Peyer's patch (tissue), 4 donors: Measurements from ENCODE around the gene NAA25. TPM values are rescaled to one million over a fixed set of nuclear protein-coding genes. Genes with fewer than 3 reads are reported as not detected.
"Not testable (repeated sequence)": the region's sequence is repeated elsewhere in the genome, so short reads cannot be mapped to it uniquely, and the experiment has no call there.

ENCODE experiments used
- DNase-seq, 3 donors: peaks; one replicate each; pipeline ENCODE4 v3.0.0-alpha.2; 2017 to 2019
- H3K27ac ChIP-seq, 4 donors: fragments of 200-600 bp; sonication (generic); one replicate each; pipeline ENCODE4 v1.5.1; 2016 to 2019
- H3K27me3 ChIP-seq, 2 donors: fragments of 200-600 bp; sonication (generic); one replicate each; pipeline ENCODE4 v1.5.1; 2019
- H3K36me3 ChIP-seq, 3 donors: fragments of 200-600 bp; sonication (generic); one replicate each; pipeline ENCODE4 v1.5.1; 2016 to 2019
- H3K4me1 ChIP-seq, 4 donors: fragments of 200-600 bp; sonication (generic); one replicate each; pipeline ENCODE4 v1.5.1; 2016 to 2019
- H3K4me3 ChIP-seq, 4 donors: fragments of 200-600 bp; sonication (generic); 1 replicate in 3 of 4; 2 replicates in 1 of 4; pipeline ENCODE4 v1.5.1; 2016 to 2019; ENCODE audit warnings: mild to moderate bottlenecking in 1 of 4
- H3K9me3 ChIP-seq, 4 donors: fragments of 200-600 bp; sonication (generic); one replicate each; pipeline ENCODE4 v1.5.1; 2016 to 2019; ENCODE audit warnings: mild to moderate bottlenecking in 1 of 4
- POLR2A ChIP-seq, 2 donors: fragments of 450-650 bp; IDR thresholded peaks; one replicate each; pipeline ENCODE4 v1.5.1; 2017; ENCODE audit warnings: antibody characterized with exemption in 2 of 2, mild to moderate bottlenecking in 2 of 2, moderate library complexity in 2 of 2
- total RNA-seq, 4 donors: library from RNA; depleted of rRNA; stranded (reverse); fragments of >200 nt; gene quantifications; one replicate each; pipeline ENCODE4 v1.1.0, GENCODE V29; 2016
- TF ChIP-seq, protein P1 (sequence below), 6 experiments: fragments of 450-650 bp in 4 of 6; fragments of 200-600 bp in 2 of 6; sonication (generic) in 1 of 6; IDR thresholded peaks; one replicate each; pipeline ENCODE4 v1.5.1; 2017 to 2019; ENCODE audit warnings: antibody characterized with exemption in 6 of 6, mild to moderate bottlenecking in 3 of 6, moderate library complexity in 1 of 6

NAA25 gene
- total RNA-seq, 4 donors from 2014 or later: 18.9 to 25.6 (median 22.2) TPM

DNA sequence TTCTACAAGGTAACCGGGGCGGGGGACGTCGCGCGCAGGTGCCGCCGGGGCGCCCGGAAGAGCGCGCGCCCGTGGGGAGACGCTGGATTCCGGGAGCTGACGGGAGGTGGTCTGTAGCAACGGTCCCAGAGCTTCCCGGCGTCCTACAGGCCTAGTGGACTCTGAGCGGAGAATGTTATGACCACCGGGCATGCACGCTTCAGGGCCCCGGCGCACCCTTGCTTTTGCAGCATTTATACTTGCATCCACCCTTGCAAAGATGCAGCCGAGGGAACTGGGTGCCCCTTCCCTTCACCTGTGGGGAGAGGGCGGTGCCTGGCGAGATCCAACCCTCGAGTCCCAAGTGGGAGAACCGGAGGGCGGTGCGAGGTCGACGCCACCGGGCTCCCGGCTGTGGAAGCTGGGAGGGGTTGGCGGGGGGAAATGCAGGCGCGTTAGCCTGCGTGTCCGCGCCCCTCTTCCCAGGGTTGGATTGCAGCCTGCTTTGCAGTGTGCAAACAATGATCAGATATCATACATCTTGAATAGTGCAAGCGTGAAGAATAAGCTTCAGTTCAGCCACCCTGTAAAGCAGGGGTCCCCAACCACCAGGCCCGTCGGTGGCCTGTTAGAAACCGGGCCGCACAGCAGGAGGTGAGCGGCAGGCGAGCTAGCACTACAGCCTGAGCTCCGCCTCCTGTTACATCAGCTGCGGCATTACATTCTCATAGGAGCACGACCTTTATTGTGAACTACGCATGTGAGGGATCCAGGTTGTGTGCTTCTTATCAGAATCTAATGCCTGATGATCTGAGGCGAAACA, 94.8 kb downstream of the NAA25 start:
- Histone ChIP-seq H3K36me3 (peaks cover 0 to 16% (median 0%) of the 10 kb centered on the region in 3 donors), H3K4me3 (peak overlapping the region; percentile 80 to 96 (median 87)), H3K27me3 (no peaks in the 10 kb centered on the region), H3K9me3 (no peaks in the 10 kb centered on the region), H3K4me1 (peaks cover 3 to 26% (median 7%) of the 10 kb centered on the region in 4 donors), H3K27ac (peak overlapping the region; percentile 92 to 96 (median 95))
- TF ChIP-seq, protein P1, sequence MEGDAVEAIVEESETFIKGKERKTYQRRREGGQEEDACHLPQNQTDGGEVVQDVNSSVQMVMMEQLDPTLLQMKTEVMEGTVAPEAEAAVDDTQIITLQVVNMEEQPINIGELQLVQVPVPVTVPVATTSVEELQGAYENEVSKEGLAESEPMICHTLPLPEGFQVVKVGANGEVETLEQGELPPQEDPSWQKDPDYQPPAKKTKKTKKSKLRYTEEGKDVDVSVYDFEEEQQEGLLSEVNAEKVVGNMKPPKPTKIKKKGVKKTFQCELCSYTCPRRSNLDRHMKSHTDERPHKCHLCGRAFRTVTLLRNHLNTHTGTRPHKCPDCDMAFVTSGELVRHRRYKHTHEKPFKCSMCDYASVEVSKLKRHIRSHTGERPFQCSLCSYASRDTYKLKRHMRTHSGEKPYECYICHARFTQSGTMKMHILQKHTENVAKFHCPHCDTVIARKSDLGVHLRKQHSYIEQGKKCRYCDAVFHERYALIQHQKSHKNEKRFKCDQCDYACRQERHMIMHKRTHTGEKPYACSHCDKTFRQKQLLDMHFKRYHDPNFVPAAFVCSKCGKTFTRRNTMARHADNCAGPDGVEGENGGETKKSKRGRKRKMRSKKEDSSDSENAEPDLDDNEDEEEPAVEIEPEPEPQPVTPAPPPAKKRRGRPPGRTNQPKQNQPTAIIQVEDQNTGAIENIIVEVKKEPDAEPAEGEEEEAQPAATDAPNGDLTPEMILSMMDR (IDR thresholded peaks at IDR 0.05): no peak
- TF ChIP-seq POLR2A (IDR thresholded peaks at IDR 0.05): peak in 1 of 2 donors; percentile 55
- DNase-seq: peak; percentile 75 to 87 (median 79)

DNA sequence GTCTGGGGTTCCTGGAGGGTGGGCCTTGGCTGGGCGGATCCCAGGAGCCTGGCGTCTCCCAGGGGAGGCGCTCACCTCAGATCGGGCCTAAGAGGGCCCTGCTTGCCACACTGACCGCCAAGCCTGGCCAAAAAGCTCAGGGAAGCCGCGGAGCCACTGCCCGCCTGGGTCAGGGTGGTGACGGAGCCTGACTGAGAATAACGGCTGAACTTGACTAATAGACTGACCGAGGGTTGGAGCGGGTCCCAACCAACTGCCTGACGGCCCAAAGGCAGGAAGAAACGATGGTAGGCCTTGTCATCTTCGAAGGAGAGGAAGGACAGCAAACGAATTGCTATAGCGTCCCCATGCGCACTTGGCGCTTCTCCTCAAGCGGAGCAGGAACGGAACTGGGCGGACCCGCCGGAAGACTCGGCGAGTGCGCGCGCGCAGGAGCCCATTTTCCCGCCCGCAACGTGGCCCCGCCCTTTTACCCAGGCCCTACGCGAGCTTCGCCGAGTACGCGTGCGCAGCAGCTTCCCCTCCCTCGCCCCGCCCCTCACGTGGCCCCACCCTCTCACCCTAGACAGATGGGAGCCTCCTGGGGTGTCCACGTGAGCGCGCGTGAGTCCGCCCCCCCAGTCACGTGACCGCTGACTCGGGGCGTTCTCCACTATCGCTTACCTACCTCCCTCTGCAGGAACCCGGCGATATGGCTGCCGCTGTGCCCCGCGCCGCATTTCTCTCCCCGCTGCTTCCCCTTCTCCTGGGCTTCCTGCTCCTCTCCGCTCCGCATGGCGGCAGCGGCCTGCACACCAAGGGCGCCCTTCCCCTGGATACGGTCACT, 95.6 kb downstream of the NAA25 start, which contains the start of the genes ERP29 and TMEM116:
Gene ERP29, plus strand, starts transcription at position 652 of the 826 bp plus-strand sequence. Its CDS starts 40 bp downstream, at position 692.
Gene TMEM116, minus strand, starts transcription at position 391 of the 826 bp plus-strand sequence. CDS start 7,895 bp downstream, outside the sequence.
- Histone ChIP-seq H3K27ac (peak within 1 kb of the TSS; percentile 92 to 96 (median 95)), H3K9me3 (no peaks in the 10 kb centered on the region), H3K4me3 (peak within 1 kb of the TSS; percentile 80 to 96 (median 87)), H3K27me3 (no peaks in the 10 kb centered on the region), H3K4me1 (peaks cover 3 to 26% (median 7%) of the 10 kb centered on the region in 4 donors), H3K36me3 (peaks cover 0 to 9% (median 0%) of the 10 kb centered on the region in 3 donors)
- TF ChIP-seq, protein P1 (IDR thresholded peaks at IDR 0.05): peak; percentile 53 to 83 (median 72)
- TF ChIP-seq POLR2A (IDR thresholded peaks at IDR 0.05): peak; percentile 76 to 86
- DNase-seq: peak; percentile 100

DNA sequence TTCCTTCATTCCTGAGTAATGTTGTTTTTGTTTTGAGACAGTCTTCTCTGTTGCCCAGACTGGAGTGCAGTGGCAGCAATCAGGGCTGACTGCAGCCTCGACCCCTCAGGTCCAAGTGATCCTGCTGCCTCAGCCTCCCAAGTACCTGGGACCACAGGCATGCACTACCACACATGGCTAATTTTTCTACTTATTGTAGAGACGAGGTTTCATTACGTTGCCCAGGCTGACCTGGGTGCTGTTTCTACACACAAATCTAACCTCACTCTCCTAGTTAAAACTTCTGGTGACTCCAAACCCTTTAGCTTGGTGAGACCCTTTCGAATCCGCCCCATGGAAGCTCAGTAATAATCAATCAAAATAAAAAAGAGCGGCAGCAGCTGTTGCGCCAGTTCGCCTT, 96.9 kb downstream of the NAA25 start:
- peaks cover 0 to 7% (median 0%) of the 10 kb centered on the region in 3 donors for H3K36me3 ChIP-seq
- H3K27me3 ChIP-seq: no peaks in the 10 kb centered on the region
- peak overlapping the region; percentile 63 to 96 (median 83) for H3K4me3 ChIP-seq
- DNase-seq: no peak
- peaks cover 3 to 26% (median 7%) of the 10 kb centered on the region in 4 donors for H3K4me1 ChIP-seq
- no peak for TF ChIP-seq POLR2A (IDR thresholded peaks at IDR 0.05)
- no peaks in the 10 kb centered on the region for H3K9me3 ChIP-seq
- H3K27ac ChIP-seq: peak overlapping the region; percentile 92 to 96 (median 95)

DNA sequence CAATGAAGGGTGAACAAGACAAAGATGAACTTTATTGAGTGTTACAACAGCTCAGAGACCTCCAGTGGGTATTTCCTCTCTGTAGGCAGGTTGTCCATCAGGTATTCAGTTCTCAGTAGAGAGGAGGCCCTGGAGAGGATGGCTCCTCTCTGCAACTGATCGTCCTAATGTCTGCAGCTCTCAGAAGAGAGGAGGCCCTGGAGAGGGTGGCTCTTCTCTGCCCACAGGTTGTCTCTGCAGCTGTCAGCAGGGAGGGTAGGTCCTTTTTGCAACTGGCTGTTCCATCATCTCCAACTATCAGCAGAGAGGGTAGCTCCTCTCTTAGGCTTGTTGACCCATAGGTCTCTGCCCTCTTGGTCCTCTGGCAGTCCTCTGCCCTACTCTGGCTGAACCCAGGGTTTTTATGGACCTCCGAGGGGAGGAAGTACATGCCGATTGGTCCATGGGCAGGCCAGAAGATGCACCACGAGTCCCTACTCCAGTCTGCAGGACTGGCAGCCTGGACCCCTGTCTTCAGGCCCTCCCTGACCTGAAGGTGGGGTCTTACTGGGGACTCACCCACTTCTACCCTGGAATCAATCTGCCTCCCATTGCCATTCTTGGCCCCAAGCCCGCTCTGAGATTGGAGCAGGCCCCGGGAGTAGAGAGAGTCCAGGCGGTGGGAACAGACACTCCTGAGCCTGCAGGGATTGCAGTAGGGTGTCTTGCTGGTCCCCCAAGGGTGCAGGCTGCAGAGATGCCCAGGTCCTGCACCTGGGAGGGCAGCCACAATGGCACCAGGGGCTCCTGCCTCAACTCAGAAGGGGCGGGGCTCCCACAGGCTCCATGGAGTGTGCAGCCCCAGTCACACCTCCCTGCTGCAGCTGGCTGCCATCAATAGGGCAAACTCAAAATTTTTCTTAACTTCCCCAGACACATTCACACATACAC, 97.9 kb downstream of the NAA25 start:
- Histone ChIP-seq H3K4me3 (no peak overlapping the region), H3K4me1 (peaks cover 3 to 26% (median 7%) of the 10 kb centered on the region in 4 donors), H3K27ac (peak overlapping the region in 1 of 4 donors; percentile 95), H3K9me3 (no peaks in the 10 kb centered on the region), H3K36me3 (no peaks in the 10 kb centered on the region), H3K27me3 (no peaks in the 10 kb centered on the region)
- TF ChIP-seq POLR2A (IDR thresholded peaks at IDR 0.05): no peak
- TF ChIP-seq, protein P1 (IDR thresholded peaks at IDR 0.05): no peak
- DNase-seq: no peak

DNA sequence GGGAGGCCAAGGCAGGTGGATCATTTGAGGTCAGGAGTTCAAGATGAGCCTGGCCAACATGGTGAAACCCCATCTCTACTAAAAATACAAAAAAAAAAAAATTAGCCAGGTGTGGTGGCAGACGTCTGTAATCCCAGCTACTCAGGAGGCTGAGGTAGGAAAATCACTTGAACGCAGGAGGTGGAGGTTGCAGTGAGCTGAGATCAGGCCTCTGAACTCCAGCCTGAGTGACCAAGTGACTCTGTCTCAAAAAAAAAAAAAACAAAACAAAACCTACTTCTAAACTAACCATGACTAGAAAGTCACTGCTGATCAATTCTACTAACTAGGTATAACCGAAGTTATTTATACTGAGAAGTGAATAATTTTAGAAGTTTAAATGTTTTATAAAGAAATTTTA, 99.0 kb downstream of the NAA25 start:
- H3K27me3 ChIP-seq, DNase-seq, H3K27ac ChIP-seq, H3K9me3 ChIP-seq, H3K4me3 ChIP-seq, H3K36me3 ChIP-seq: not testable (repeated sequence)
- peaks cover 3 to 20% (median 5%) of the 10 kb centered on the region in 4 donors for H3K4me1 ChIP-seq

DNA sequence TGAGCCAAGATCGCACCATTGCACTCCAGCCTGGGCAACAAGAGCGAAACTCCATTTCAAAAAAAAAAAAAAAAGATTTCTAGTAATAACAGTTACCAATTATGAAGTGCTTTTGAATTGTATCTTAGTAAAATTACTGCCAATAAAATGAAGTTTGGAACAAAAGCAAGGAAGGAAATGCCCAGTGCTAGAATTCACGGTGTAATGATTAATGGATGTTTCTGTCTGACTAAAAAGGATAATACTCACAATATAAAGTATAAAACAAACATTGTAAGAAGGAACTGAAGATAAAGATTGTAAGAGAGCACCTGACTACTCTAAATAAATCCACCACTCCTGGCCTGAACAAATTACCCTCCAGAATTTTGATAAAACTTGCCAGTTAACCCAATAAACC, 99.7 kb downstream of the NAA25 start:
- Histone ChIP-seq H3K9me3 (no peaks in the 10 kb centered on the region), H3K4me1 (peaks cover 0 to 16% (median 4%) of the 10 kb centered on the region in 4 donors), H3K27me3 (no peaks in the 10 kb centered on the region), H3K4me3 (no peak overlapping the region), H3K27ac (no peak overlapping the region), H3K36me3 (no peaks in the 10 kb centered on the region)
- TF ChIP-seq, protein P1 (IDR thresholded peaks at IDR 0.05): no peak
- TF ChIP-seq POLR2A (IDR thresholded peaks at IDR 0.05): no peak
- no peak for DNase-seq
